GM18505 (cell line): ENCODE results near the gene ITIH4.

Experiments
- ATAC-seq: cut with Tn5 transposase; IDR thresholded peaks from one replicate; pipeline ENCODE4 v1.9.1; 2021; ENCODE audit not compliant: unreplicated experiment
- POLR2A ChIP-seq: IDR thresholded peaks from 4 replicates; pipeline ENCODE4 v1.6.1; 2011; ENCODE audit warnings: borderline replicate concordance; ENCODE audit not compliant: insufficient read depth, insufficient read length; ENCODE audit errors: extremely low read depth

The ITIH4 gene

GRCh38 chr3:52860424-52860768 lies 29.9 kb upstream of the ITIH4 start:
- no peak for TF ChIP-seq POLR2A
- ATAC-seq, result no peak

GRCh38 chr3:52859686-52860423 lies 29.4 kb upstream of the ITIH4 start:
- no peak for TF ChIP-seq POLR2A
- no peak for ATAC-seq

GRCh38 chr3:52857864-52858263 lies 27.4 kb upstream of the ITIH4 start:
- ATAC-seq, result no peak
- TF ChIP-seq POLR2A, result no peak

GRCh38 chr3:52857133-52857532 lies 26.7 kb upstream of the ITIH4 start:
- TF ChIP-seq POLR2A, result no peak
- no peak for ATAC-seq

- TF ChIP-seq POLR2A, result no peak
- ATAC-seq, result no peak
These were observed 26.2 kb upstream of the ITIH4 start for GRCh38 chr3:52856666-52857065.

- ATAC-seq, result no peak
- TF ChIP-seq POLR2A, result no peak
These were observed 23.5 kb upstream of the ITIH4 start for GRCh38 chr3:52854013-52854412.

GRCh38 chr3:52852419-52852818 lies 21.9 kb upstream of the ITIH4 start:
- no peak for ATAC-seq

GRCh38 chr3:52851348-52851747 lies 20.9 kb upstream of the ITIH4 start:
- no peak for ATAC-seq
- TF ChIP-seq POLR2A, result no peak

More at GRCh38 chr3:52852419-52852818, 21.9 kb upstream of the ITIH4 start:
- no peak for TF ChIP-seq POLR2A

- no peak for TF ChIP-seq POLR2A
- no peak for ATAC-seq
These were observed 19.2 kb upstream of the ITIH4 start for GRCh38 chr3:52849656-52850055.

GRCh38 chr3:52848617-52849016 lies 18.1 kb upstream of the ITIH4 start:
- ATAC-seq, result no peak
- no peak for TF ChIP-seq POLR2A

- no peak for TF ChIP-seq POLR2A
- no peak for ATAC-seq
These were observed 17.3 kb upstream of the ITIH4 start for GRCh38 chr3:52847726-52848125.

- TF ChIP-seq POLR2A, result no peak
- no peak for ATAC-seq
These were observed 16.8 kb upstream of the ITIH4 start for GRCh38 chr3:52847241-52847640.

GRCh38 chr3:52846432-52846965 lies 16.0 kb upstream of the ITIH4 start:
- ATAC-seq, result no peak
- TF ChIP-seq POLR2A, result no peak

GRCh38 chr3:52845691-52846431 lies 15.4 kb upstream of the ITIH4 start:
- TF ChIP-seq POLR2A, result no peak
- ATAC-seq, result no peak
